ENCODE data around the gene PHF21B. TPM values are rescaled to one million over a fixed set of nuclear protein-coding genes. Genes with fewer than 3 reads are reported as not detected.
A peak's percentile ranks its signal among the peaks of the same experiment; 100 is the strongest.

The PHF21B gene
- total and polyA plus RNA-seq, 8 donors = 0.24 to 1.4 (median 1.1) TPM; not detected in 1

DNA sequence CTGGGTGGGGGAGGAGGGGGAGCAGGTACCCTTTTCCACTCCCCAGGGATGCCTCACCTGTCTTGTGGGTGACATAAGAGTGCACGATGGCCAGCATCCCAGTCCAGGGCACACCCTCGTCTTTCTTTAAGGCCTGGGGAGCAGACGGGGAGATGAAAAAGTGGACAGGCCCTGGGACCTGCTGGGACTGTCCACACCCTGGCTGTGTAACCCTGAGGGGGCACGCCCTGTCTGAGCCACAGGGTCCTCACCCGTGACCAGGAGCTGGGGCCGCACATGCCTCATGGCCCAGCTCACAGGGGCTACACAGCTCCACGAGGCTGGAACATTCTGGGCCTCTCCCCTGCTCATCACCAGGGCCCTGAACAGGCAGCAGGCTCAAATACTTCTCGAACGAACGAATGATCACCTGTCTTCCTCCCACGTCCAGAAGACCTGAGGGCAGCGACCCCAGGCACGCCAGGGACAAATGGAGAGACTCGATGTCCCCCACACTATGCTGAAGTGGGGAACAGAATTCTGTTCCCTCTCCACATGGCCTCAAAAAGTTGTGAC is 123.9 kb downstream of the PHF21B start:
- no peaks in the 10 kb centered on the region for H3K4me1 ChIP-seq
- ATAC-seq = no peak
- intact Hi-C loops (cut with DNase I) = no loop called here
- DNase-seq = peak in 1 of 4 donors; percentile 38
- no peak overlapping the region for H3K27ac ChIP-seq
- no peaks in the 10 kb centered on the region for H3K36me3 ChIP-seq
- TF ChIP-seq CTCF (IDR thresholded peaks at IDR 0.05) = no peak
- no peaks in the 10 kb centered on the region for H3K9me3 ChIP-seq
- H3K4me3 ChIP-seq = no peak overlapping the region
- no peaks in the 10 kb centered on the region for H3K27me3 ChIP-seq

- TF ChIP-seq CTCF (IDR thresholded peaks at IDR 0.05) = no peak
- no peaks in the 10 kb centered on the region for H3K27me3 ChIP-seq
- DNase-seq (peak in 2 of 4 donors; percentile 23 to 74), ATAC-seq (no peak)
- H3K27ac ChIP-seq = no peak overlapping the region
- intact Hi-C loops (cut with DNase I) = no loop called here
- no peak overlapping the region for H3K4me3 ChIP-seq
- H3K36me3 ChIP-seq = no peaks in the 10 kb centered on the region
- no peaks in the 10 kb centered on the region for H3K9me3 ChIP-seq
- H3K4me1 ChIP-seq = no peaks in the 10 kb centered on the region
Measured at GRCh38 chr22:44884968-44885805, 124.6 kb downstream of the PHF21B start.

DNA sequence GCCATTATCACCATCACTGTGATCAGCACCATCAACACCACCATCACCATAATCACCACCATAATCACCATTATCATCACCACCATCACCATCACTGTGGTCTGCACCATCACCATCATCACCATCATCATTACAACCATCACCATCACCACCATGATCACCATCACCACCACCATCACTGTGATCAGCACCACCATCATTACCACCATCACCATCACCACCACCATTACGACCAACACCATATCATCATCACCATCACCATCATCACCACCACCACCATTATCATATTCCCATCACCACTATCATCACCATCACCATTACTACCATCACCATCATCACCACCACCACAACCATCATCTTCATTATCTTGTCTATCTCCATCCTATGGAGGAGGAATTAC is 125.2 kb downstream of the PHF21B start:
- no peaks in the 10 kb centered on the region for H3K4me1 ChIP-seq
- no peak for TF ChIP-seq CTCF (IDR thresholded peaks at IDR 0.05)
- H3K36me3 ChIP-seq = no peaks in the 10 kb centered on the region
- H3K9me3 ChIP-seq = no peaks in the 10 kb centered on the region
- intact Hi-C loops (cut with DNase I) = no loop called here
- DNase-seq (no peak), ATAC-seq (no peak)
- H3K27ac ChIP-seq = no peak overlapping the region
- H3K27me3 ChIP-seq = no peaks in the 10 kb centered on the region
- H3K4me3 ChIP-seq = no peak overlapping the region

DNA sequence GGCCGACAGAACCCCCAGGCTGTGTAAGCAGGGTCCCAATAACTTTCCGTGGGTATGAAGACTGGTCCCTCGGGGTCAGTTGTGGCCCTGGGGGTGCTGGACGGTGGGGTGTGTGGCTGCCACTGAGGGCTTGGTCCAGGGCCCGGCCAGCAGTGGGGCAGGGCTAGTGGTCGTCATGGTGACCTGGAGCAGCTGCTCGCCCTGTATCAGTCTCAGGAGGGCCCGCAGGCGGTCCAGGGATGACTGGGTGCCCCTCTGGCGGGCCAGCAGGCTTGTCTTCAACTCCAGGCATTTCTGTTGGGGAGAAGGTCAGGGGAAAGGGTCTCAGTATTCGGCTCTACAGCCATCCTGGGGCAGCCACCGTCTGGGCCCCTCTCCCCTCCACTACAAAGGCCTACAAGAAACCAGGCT is 126.8 kb downstream of the PHF21B start:
- H3K4me1 ChIP-seq = no peaks in the 10 kb centered on the region
- intact Hi-C loops (cut with DNase I) = no loop called here
- no peaks in the 10 kb centered on the region for H3K36me3 ChIP-seq
- peaks cover 0 to 3% of the 10 kb centered on the region in 2 donors for H3K9me3 ChIP-seq
- no peaks in the 10 kb centered on the region for H3K27me3 ChIP-seq
- no peak overlapping the region for H3K4me3 ChIP-seq
- no peak for TF ChIP-seq CTCF (IDR thresholded peaks at IDR 0.05)
- no peak overlapping the region for H3K27ac ChIP-seq
- ATAC-seq = no peak
- no peak for DNase-seq

DNA sequence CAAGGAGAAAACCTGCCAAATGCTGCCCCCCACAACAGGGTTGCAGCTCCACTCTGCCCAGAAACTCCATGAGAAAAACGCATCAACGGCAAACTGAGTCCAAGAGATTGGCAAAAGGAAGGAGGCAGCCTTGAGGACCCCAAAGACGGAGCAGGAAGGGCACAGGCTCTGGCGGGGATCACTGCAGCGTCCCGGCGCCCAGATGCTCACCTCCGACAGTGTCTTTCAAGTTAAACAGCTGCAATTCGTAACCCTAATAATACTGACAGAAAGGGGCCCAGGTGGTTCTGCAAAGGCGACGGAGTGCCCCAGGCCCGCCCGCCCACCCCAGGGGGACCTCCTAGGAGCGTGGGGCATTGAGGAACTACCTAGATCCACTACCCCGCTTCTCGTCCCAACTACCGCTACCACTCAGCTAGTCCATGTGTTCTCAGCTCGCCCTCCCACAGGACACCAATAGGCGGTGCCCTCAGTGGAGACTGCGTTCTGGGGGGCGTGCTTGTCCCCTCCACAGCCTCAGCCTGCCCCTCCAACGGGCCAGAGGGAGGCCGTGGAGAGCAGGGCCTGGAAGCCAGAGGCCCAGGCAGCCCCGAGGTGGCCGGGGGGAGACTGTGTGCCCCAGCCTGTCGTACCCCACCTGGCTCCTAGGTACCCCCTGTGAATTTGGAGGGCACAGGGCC is 127.4 kb downstream of the PHF21B start:
- no peak for ATAC-seq
- DNase-seq = peak in 1 of 4 donors; percentile 46

More for the DNA sequence above, 127.4 kb downstream of the PHF21B start:
- Histone ChIP-seq H3K36me3 (no peaks in the 10 kb centered on the region), H3K4me3 (no peak overlapping the region), H3K27ac (no peak overlapping the region), H3K4me1 (no peaks in the 10 kb centered on the region), H3K27me3 (no peaks in the 10 kb centered on the region), H3K9me3 (peaks cover 0 to 8% of the 10 kb centered on the region in 2 donors)
- intact Hi-C loops (cut with DNase I) = no loop called here
- no peak for TF ChIP-seq CTCF (IDR thresholded peaks at IDR 0.05)
